GM19438 (cell line): ENCODE data around the gene ZNF180.
"Not testable (repeated sequence)": the region's sequence is repeated elsewhere in the genome, so short reads cannot be mapped to it uniquely, and the experiment has no call there.

ENCODE experiments used
- ATAC-seq: cut with Tn5 transposase; IDR thresholded peaks from one replicate; pipeline ENCODE4 v1.9.1; 2021; ENCODE audit warnings: low read depth; ENCODE audit not compliant: unreplicated experiment

The ZNF180 gene

DNA sequence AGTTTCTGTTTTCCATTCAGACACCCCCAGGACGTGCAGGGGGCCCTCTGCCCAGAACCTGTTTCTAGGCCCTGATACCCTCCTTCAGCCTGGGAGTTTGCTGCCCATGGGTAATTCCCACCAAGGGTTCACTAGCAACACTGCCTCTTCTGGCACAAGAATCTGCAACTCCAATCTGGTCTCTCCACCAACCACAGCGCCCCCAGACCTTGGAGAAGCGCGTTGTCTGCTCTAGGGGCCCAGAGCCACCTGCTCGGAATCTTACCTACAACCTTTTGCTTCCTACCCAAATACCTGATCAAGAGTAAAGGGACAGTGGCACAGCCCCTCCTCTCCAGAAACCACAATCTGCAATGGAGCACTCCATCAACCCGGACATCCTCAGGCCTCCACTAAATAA is 763 bp downstream of the ZNF180 start:
- ATAC-seq: no peak

DNA sequence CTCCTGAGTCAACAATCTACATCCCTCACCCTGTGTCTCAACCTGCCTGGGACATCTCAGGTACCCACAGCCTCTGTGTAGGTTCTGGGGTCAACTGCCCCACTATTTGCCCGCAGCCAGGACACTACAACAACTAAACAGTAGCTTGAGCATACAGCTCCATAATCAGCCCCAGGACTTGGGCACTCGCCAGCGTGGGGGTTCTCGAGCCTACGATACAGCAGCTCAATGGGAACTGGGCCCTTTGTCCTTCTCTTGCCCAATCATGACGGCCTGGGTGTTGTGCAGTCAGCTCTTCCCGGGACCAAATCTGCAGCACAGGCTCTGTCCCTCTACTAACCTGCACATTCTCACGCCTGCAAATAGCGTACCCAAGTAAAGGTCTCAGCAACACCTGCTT is 1.3 kb downstream of the ZNF180 start:
- ATAC-seq: no peak

GRCh38 chr19:44496711-44497110 is 3.6 kb downstream of the ZNF180 start:
- no peak for ATAC-seq

DNA sequence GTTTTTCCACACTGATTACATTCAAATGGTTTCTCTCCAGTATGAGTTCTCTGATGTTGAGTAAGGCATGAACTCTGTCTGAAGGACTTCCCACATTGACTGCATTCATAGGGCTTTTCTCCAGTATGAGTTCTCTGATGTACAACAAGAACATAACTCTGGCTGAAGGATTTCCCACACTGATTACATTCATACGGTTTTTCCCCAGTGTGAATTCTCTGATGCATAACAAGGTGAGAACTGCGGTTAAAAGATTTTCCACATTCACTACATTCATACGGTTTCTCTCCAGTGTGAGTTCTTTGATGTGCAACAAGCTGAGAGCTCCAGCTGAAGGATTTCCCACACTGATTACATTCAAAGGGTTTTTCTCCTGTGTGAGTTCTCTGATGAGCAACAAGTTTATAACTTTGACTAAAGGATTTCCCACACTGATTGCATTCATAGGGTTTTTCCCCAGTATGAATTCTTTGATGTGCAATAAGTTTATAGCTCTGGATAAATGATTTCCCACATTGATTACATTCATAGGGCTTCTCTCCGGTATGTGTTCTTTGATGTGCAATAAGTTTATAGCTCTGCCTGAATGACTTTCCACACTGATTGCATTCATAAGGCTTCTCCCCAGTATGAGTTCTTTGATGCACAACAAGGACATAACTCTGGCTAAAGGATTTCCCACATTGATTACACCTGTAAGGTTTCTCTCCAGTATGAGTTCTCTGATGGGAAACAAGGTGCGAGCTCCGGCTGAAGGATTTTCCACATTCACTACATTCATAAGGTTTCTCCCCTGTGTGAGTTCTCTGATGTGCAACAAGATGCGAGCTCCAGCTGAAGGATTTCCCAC is 23.5 kb downstream of the ZNF180 start:
- no peak for ATAC-seq

DNA sequence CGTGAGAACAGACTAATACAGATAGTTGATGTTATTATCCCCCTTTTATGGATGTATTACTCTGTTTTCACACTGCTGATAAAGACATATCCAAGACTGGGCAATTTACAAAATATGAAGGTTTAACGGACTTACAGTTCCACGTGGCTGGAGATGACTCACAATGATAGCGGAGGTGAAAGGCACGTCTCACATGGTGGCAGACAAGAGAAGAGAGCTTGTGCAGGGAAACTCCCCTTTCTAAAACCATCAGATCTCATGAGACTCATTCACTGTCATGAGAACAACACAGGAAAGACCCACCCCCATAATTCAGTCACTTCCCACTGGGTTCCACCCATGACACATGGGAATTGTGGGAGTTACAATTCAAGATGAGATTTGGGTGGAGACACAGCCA is 31.6 kb downstream of the ZNF180 start:
- not testable (repeated sequence) for ATAC-seq

- not testable (repeated sequence) for ATAC-seq
These were observed 37.6 kb downstream of the ZNF180 start for GRCh38 chr19:44462600-44463286.

DNA sequence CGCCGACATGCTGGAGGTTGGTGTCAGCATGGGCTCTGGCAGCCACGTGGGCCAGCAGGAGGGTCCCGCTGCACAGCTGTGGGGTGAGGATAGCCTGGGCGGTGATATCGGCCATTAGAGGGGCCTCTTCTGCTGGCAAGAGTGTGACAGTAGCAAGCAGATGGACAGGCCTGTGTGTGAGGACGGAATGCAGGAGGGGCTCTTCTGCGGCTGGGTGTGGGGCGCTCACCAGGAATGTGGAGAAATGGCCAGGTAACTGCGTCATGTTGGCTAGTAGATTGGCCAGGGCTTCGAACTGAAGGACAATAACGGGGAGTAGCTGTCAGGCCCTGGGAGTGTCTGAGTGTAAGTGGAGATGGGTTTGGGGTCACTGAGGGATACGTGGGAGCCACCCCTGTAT is 44.3 kb downstream of the ZNF180 start:
- ATAC-seq: not testable (repeated sequence)

DNA sequence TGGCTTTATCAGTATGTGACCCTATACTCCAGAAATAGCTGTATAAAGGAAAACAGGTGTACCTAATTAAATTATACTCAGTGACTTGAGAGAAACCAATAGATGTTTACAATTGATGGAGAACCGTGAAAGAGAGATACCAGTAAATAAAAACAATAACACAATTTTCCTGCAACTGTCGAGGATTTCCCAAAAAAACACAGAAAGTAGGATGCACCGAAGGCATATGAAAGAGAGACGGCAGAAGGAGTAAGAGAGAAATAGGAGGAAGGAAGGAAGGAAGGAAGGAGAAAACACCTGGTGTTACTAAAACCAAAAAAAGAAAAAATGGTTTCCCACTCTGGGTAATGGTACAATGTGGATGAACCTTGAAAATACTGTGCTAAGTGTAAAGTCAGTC is 45.2 kb downstream of the ZNF180 start:
- ATAC-seq: no peak

DNA sequence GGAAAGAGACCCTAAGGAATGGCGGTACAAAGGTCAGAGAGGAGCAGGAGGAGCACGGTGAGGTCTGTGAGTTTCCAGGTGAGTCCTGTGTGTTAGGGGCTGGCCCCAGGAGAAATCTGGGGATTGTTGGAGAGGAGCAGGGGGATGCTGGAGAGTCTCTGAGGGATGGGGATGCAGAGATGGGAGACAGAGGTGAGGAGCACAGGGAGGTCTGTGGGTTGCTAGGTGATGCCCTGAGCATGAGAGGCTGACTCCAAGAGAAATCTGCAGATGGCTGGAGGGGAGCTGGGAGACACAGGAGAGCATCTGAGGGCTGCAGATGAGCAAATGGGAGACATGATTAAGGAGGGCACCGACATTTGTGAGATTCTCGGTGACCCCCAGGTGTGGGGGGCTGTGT is 48.0 kb downstream of the ZNF180 start:
- no peak for ATAC-seq

GRCh38 chr19:44451687-44452086 is 48.6 kb downstream of the ZNF180 start:
- no peak for ATAC-seq

GRCh38 chr19:44447916-44448674 is 52.2 kb downstream of the ZNF180 start, which contains the start of gene ZNF229:
Gene ZNF229, minus strand, starts transcription at chr19:44448472. Its CDS starts 5,625 bp downstream, at chr19:44442847.
- no peak for ATAC-seq

DNA sequence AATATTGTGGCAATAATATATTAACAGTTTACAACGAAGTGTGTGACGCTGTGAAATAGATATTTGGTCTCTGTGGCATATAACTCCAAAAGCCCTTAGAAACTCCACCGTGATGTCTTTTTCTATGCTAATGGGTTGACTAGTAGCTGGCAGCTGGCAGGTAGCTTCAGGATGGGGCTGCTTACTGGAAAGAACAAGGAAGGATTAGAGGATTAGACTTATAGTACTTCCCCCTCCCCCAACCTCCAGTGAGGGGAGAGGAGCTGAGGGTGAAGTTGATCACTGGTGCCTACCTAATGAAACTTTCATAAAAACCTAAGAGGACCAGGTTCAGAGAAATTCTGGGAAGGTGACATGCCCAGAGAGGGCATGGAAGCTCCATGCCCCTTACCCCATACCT is 61.9 kb downstream of the ZNF180 start:
- ATAC-seq: no peak

DNA sequence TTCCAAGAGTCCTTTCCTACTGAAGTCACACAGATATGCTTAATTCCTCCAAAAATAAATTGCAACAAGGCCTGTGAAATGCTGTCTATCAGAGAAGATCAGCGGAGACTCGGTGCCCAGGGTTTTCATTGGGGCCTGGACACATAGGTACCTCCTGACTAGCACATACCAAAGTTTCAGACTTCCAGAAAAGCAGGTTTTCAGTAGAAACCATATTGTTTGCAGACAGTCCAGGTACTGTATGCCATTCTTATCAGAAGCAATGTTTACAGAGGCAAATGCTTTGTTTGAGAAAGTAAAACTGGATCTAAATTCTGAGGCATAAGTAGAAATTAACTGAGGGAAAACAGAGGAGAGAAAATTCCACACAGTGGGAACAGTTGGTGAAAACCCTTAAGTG is 64.9 kb downstream of the ZNF180 start:
- ATAC-seq: no peak

DNA sequence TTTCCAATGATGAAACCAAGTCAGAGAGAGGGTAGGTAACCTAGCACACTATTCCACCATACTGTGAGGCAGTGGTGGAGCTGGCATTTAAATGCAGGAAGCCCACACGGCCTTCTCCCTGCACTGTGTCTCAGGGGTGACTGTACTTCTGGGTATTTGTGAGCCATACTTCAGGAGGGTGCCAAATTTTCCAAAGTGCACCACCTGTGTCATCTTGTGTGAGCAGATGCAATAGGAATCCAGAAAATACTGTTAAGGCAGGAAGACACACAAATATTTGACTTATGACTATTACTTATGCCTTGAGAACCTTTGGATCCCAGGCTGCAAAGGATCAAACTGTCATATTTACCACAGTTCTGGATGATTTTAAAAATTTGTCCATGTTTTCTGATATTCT is 69.4 kb downstream of the ZNF180 start:
- no peak for ATAC-seq
